Measurements from ENCODE around the gene TAF4B.
"Not testable (repeated sequence)": the region's sequence is repeated elsewhere in the genome, so short reads cannot be mapped to it uniquely, and the experiment has no call there.

DNA sequence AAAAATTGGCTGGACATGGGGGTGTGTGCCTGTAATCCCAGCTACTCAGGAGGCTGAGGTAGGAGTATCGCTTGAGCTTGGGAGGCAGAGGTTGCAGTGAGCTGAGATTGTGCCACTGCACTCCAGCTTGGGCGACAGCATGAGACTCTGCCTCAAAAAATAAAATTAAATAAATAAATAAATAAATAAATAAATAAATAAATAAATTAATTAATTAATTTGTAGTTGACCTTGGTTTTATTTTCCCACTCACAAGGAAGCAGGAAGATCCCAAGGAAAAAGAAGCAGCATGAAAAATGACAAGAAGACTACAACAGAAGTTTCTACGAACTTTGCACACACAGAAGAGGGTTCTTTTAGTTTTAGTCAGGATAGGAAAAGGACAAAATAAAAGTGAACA lies 211.4 kb downstream of the TAF4B start:
- TF ChIP-seq, protein P1, sequence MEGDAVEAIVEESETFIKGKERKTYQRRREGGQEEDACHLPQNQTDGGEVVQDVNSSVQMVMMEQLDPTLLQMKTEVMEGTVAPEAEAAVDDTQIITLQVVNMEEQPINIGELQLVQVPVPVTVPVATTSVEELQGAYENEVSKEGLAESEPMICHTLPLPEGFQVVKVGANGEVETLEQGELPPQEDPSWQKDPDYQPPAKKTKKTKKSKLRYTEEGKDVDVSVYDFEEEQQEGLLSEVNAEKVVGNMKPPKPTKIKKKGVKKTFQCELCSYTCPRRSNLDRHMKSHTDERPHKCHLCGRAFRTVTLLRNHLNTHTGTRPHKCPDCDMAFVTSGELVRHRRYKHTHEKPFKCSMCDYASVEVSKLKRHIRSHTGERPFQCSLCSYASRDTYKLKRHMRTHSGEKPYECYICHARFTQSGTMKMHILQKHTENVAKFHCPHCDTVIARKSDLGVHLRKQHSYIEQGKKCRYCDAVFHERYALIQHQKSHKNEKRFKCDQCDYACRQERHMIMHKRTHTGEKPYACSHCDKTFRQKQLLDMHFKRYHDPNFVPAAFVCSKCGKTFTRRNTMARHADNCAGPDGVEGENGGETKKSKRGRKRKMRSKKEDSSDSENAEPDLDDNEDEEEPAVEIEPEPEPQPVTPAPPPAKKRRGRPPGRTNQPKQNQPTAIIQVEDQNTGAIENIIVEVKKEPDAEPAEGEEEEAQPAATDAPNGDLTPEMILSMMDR (IDR thresholded peaks at IDR 0.05; ENCODE audit: low read depth, low read length) = not testable (repeated sequence)
- TF ChIP-seq EZH2phosphoT487 (IDR thresholded peaks at IDR 0.05; ENCODE audit: low read depth) = not testable (repeated sequence)
